GM19240 (cell line): ENCODE results near the gene POMT2.
"Not testable (repeated sequence)": the region's sequence is repeated elsewhere in the genome, so short reads cannot be mapped to it uniquely, and the experiment has no call there.

Experiments
- DNase-seq: peaks from one replicate; pipeline ENCODE4 v3.0.0; 2011; ENCODE audit warnings: low spot score; ENCODE audit not compliant: insufficient read length

POMT2 gene

DNA sequence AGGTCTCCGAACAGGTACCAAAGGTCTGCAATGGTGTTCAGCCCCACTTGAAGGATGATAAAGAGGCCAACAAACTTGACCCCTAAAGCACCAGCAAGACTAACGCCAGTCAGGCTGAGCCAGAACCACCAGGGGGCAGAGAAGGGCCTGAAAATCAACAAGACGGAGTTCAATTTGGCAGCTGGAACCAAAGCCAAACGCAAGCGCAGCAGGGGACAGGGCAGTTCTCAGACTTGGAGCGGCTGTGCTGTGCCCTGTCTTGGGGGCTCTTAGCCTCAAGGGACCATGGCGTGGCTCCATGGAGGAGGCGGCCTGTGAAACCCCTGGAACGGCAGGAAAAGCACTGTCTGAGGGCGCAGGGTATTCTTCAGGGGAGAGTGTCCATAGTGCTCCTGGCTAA lies 19.6 kb downstream of the POMT2 start:
- peak; percentile 50 for DNase-seq

DNA sequence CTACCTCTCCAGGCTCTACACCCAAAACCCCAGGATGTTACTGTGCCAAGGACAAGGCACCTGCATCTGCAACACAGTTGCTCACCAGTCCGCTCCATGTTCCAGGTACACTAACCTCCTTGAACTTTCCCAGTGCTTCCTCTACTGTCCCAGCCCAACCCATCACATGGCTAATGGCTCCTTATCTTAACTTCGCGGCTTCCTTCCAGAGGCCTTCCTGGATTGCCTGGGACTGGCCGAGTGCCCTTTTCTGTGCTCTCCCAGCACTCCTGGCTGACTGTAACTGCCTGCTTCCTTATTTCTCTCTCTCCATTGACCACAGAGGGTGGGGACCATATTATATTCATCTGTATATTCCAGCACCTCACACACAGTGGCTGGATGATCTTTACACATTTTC lies 20.9 kb downstream of the POMT2 start:
- no peak for DNase-seq

DNA sequence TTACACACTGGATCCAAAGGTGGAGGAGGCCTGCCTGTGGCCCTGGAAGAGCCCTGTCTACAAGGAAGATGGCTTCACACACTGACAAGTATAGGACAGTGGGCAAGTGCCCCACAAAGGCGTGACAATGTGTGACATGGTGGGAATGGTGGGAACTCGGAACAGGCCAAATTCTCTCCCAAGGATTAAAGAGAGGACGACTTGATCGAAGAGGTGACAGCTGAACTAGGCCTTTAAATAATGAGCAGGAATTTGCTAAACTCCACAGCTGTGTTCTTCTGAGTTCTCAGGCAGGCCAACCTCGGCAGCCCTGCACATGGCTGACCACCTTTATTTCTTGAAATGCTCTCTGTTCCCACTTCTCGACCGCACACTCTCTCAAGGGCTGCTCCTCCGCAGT lies 23.8 kb downstream of the POMT2 start:
- DNase-seq, result no peak

DNA sequence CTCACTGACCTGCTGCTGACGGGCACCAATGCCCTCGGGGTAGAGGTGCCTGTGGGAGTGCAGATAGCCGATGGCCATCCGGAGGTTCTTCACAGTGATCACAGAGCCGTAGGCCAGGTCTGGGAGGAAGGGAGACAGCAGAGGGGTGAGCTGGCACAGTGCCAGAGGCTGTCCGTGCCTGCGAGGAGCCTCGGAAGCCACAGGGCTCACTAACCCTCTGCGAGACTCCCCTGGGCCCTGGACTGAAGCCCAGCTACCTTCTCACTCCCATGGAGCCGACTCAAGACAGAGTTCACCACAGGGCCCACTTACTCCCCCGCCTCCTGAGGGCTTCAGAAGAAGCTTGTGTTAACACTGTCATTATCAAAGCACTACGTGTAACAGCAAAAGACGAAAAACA lies 24.5 kb downstream of the POMT2 start:
- no peak for DNase-seq

DNA sequence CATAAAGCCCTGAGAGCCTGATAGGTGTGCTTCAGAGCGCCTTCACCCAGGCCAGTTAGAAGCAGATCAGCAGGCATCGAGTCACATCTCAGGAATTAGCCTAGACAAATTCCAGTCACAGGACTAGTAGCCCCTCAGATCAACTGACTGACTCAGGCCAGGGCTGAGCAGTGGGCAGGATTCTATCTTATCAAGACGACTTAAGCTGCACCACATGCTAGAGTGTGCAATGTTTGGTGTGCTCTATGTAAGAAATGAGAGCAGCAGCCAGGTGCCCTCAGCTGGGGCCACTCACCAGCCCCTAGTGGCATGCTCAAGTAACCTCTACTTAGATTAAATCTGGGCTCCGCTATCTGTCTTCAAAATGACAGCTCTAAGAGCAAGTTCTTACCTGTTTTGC lies 30.0 kb downstream of the POMT2 start:
- no peak for DNase-seq

DNA sequence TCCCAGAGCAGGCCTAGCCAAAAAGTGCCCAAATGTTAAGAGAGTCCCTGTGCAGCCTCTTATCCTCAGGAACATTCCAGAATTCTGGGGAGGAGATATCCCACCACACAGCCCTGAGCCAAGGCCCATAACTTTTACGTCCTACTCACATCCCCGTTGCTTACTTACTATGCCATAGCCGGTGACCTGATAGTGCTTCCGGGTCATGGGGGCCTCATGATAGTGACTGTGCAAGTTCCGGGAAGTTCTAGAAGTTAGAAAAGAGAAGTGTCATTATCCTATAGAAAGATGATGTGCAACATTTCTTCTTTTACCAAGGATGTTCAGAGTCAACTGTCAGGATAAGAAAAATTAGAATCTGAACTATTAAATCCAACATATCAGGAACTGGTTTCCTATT lies 34.1 kb downstream of the POMT2 start:
- no peak for DNase-seq

DNA sequence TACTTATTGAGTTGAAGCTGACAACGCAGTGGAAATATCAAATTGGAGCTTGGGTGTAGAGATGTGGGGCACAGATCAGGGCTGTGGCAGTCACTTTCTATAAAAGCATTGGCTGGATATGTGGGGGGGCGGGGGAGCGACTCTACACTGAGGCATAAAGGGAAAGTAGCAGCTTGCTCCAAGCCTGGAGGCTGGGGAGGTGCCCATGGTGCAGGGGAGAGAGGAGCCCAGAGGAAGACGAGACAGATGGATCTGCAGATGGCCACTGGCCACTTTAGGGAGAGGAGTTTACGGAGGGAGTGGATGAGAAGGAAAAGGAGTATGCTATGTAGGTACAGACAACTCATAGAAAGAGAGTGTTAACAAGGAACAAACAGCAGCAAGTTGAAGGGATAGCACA lies 36.2 kb downstream of the POMT2 start:
- DNase-seq, result no peak

DNA sequence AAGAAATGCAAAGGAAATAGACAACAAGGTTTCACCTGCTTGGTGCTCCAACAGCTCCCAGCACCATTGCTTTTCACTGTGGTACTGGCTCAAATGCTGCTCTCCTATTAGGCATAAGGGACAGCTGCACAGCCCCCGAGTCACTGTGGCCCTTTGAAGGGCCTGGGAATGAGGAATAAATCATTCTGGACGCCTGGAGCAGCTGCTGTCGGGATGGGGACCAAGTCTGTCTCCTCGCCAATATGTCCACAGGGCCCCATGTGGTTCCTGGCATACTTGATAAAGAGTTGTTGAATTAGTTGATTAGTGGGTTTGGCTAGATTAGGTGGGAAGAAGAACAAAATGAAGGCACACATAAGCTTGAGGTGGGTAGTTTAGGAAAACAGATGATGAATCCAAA lies 36.6 kb downstream of the POMT2 start:
- no peak for DNase-seq

DNA sequence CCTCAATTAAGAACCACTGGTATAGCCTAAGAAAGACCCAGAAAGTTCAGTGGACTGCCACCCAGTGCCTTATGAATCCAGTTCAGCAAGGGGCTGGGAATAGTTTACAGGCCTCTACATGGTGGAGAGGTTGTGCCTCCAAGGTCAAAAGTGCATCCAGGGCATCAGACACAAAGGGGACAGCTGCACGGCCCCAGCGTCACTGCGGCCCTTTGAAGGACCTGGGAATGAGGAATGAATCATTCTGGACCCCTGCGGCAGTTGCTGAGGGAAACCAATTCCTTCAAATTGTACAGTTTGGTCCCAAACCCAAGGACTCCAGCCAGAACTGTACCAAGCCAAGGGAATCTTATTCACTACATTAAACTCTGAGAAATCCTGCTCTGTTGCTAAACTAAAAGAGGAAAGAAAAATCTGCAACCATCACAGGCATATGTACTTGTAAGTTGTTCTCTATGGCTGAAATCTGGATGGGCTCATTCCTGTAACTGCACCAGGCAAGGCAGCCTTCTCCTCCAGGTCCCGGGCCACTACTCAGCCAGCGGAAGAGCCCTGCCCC lies 38.8 kb downstream of the POMT2 start:
- DNase-seq, result no peak

DNA sequence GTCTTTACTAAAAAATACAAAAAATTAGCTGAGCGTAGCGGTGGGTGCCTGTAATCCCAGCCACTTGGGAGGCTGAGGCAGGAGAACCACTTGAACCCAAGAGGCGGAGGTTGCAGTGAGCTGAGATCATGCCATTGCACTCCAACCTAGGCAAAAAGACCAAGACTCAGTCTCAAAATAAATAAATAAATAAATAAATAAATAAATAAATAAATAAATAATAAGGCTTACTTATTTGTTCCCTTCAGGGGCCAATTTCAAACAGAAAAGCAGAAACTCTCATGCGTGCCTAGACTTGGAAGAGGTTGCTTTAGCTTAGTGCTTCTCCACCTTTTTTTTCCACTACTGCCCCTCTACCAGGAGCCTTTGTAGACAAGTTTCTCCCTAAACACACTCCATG lies 39.8 kb downstream of the POMT2 start:
- DNase-seq, result not testable (repeated sequence)

DNA sequence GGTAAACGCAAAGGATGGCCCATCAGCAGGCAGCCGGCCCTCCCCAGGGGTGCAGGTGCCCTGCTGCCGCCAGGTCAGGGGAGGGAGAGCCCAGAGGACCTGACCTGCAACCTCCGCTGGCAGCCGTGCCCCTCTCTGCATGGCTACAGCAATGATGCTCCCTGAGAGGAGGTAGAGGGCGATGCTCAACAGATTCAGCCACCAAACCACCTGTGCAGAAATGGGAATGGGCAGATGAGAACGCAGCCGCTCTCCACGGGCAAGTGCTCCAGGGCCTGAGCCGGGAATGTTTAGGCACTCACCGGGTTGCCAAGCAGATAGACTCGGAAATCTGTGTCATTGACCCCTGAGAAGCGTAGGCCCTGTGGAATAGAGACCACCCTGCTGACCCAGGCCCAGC lies 41.0 kb downstream of the POMT2 start:
- no peak for DNase-seq

DNA sequence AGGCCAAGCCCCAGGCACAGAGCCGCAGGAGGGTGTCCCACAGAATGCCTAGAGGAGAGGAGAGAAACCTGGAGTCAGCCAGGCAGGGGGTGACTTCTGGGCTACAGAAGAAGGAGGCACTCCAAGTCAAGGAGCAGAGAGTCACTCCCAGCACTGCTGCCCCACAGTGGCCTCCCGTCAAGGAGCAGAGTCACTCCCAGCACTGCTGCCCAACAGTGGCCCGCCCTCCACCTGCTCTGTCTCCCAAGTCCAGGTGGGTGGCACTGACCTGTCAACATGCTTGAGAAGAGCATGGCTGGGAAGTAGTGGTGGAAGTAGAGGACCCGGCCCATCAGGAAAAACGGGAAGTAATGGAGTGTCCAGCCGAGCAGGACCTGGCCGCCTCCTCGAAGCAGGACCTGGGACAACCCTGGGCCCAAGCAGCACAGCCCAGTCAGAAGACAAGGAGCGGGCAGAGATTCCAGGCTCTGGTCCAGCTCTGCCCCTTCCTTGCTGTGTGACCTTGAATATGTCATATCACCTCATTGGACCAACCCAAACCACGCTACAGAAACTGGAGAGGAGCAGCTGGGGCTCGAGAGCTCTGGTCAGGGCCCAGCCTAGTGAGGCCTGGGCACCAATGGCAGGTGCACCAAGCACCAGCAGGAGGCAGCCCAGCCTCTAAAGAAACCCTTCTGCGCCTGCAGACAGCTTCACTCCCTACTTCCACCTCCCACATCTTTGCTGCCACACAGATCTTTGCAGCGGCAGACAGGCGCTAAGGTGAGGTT lies 42.0 kb downstream of the POMT2 start:
- no peak for DNase-seq

DNA sequence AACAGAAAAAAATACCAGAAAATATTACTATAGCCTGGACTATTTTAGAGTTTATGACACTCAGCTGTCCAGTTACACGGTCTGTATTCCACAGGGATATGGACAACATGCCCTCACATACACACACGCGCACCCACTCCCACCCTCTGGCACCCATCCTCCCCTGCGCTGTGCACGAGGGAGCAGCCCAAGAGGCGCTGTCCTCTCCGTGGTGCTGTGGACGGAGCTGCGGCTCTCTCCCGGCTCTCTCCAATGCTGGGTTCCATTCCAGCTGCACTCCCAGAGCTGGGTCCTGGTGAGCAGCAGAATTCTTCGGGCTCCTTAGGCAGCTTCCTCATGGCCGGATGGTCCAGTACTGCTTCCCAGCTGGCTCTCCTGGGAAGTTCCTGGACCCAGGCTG lies 43.7 kb downstream of the POMT2 start:
- no peak for DNase-seq

DNA sequence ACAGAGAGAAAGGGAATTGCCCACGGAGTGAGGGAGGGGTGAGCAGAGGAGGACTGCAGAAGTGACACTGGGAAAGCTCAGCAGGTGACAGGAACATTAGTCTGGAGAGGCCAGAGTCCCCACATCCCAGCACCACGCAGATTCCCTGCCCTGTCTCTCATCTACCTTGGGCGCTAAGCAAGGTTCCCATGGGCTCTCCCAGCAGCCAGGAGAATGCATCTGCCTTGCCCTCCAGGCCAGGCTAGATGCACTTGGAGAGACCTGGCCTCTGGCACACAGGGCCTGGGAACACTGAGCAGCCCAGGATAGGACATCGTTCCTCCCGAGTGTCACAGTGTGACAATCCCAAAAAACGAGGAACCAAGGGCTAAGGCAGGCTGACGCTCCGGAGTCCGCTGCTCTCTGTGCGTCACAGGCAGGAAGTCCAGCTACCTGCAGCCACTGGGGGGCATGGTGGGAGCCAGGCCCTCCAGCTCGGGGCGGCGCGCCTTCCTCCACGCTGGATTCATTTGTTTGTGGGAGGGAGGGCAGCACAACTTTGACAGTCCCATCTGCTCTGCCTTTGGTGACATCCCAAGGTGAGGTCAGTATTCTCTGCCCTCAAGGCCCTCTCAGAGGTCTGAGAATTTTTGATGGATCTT lies 44.3 kb downstream of the POMT2 start:
- DNase-seq, result no peak

DNA sequence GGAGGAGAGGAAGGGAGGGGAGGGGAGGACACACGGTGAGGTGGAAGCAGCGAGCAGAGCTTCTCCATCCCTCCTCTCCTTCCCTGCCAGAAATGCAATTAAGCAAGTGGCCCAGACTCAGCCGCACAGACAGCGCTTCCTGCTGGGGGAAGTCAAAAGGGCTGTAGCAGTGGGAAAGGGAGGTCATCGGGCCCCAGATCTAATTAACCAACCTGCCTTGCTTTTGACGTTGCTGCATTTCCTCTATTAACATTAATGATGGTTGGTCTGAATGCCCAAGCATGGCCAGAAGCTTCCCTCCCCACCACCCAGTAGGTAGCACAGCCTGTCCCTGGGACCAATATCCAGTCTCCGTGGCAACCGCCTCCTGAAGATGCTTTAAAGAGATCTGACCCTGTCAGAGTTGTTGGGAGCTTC lies 45.1 kb downstream of the POMT2 start:
- DNase-seq, result no peak

DNA sequence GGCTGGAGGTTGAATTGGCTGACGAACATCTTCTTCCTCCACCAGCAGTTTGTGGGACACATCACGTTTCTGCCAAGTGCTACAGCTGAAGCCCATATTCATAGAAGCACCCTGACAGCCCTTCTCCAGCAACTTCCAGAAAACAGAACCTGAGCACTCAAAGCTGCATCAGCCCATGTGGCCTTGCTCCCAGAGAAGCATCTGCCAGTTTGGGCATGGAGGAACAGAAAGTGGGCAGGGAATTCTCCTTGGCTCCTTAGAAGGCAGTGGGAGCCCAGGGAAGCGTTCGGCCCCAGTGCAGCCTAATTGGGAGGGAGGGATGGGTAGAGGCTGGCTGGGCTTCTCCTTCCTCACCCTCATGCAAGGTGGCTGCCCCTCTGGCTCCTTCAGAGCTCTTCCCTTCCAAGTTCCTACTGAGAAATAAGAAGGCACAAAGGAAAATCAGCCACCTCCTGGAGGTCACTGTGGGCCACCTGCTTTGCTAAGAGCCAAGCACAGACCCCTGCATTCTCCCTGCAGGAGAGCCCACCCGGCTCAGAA lies 45.6 kb downstream of the POMT2 start:
- DNase-seq, result no peak

DNA sequence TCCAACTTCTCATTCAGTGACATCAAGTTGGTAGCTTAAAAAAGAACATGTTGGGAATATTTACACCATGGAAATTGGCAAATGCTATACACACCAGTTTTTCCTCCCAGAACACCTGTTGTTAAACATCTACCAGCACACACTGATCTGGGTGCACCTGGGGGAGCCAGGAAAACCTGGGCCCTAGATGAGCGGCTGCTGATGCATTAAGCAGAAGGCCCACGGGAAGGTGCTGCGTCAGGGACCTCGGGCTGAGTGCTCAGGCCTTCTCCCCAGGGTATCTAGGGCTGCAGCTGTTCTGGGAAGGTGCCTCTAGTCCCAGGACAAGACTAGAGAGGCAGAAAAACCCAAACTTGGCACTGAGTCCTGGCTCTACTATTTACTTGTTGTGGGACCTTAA lies 46.9 kb downstream of the POMT2 start:
- no peak for DNase-seq

DNA sequence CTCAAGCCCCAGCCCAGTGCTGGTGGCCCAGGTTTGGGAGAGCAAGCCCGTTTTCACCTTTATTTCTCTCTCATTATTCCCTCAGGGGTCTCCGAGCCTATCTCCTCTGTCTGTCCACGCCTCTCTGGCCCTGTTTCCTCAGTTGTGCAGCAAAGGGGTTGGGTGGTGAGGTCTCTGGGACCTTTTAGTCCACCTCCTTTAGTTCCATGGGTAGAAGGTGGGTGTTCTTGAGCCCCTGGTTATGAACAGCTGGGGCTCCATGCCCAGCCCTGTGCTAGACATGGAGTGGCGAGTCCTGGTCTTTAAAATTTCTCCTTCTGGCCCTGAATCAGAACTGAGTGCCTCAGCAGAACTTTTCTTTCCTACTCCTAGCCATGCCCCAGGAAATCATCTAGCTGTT lies 48.4 kb downstream of the POMT2 start:
- no peak for DNase-seq

DNA sequence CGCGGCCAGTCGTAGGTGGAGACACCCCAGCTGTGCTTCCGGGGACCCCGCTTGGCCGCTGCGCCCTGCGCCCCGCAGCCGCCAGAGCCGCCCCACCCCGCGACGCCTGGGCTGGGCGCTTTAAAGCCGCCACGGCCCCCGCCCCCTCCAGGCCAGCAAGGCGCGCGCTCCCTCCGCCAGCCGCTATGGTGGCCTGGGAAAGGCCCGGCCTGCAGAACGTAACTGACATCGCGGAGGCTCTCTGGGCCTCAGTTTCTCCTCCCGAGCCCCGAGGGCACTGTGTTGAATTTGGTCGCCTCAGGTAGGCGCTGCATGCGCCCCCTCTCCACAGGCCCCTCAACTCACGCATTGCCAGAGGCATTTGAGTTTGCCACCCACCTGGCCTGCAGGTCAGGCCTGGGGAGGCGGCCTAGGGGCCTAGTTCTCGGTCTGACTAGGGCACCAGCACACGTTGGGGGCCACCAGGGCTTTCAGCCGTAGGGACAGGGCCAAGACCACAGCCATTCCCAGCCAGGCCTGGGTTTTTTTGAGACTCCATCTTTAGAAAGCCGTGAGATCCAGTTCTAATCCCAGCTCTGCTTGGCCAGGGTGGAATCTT lies 49.5 kb downstream of the POMT2 start, which contains the start of gene NGB:
NGB (minus strand) TSS at position 94 of the 598 bp plus-strand sequence. CDS start 269 bp downstream, outside the sequence.
- DNase-seq, result no peak

DNA sequence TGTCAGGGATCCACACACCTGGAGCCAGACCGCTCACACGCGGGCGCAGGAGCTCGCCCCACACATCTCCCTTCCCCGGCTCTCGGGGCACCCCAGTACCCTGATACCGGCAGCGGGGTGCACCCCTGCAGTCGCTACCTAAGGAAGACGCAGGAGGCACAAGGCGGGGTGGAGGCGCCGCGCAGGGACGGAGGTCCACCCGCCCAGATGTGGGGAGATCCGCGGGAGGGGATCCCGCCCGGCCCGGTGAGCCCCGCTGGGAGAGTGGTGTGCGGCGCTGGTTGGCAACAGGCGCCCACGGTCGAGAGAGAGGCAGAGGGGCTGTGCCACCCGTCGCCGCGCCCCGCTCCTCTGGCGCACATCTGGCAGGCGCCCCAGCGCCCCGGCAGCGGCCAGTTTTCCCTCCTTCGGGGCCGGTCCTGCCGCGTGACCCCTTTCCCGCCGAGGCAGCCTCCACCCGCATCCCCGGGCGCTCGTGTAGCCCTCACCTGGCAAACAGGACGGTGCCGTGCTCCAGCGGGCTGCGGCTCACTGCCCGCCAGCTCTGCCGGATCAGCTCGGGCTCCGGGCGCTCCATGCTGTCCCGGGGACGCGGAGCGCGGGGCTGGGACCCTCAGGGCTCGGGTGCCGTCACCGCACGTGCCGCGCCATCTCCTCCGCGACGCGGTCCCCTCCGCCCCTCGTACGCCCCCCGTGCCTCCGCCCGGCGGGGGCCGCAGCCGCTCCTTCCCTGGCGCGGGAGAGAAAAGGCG lies 50.1 kb downstream of the POMT2 start:
- DNase-seq, result no peak

DNA sequence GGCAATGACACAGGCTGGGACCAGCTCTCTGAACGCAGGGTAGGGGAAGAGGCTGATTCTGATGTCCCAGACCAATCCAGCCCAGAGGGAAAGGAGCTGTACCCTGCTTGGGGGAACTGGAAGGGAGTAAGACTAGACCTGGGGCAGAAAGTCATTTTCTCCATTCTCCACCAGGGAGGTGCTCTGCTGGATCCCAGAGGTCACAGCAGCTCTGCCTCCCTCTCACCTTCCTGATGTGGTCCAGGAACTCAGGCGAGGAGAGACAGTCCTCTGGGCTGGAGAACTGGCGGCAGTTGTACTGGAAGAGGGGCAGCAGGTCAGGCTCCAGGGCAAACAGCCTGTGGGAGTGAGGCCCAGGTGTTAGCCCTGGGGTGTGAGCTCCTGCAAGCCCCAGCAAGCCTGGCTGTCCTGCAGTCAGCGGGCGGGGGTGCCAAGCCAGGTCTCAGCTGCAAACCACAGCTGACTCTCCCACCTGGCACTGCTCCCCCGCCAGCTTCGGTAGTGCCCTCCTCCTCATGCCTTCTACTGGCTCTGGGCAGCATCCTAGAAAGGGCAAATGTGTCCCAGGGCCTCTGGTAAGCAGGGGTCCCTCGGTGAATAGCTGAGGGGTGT lies 51.6 kb downstream of the POMT2 start:
- no peak for DNase-seq
